ENCODE measurements around the gene DIS3L2.
"Not testable (repeated sequence)": the region's sequence is repeated elsewhere in the genome, so short reads cannot be mapped to it uniquely, and the experiment has no call there.

The DIS3L2 gene

GRCh38 chr2:232030229-232030628 is 68.7 kb downstream of the DIS3L2 start:
- DNase-seq (ENCODE audit: low read depth), result no peak
- H3K4me3 ChIP-seq (replicated peaks; ENCODE audit: low read depth, low read length), result no peak overlapping the region
- peak; percentile 17 for TF ChIP-seq CTCF (IDR thresholded peaks at IDR 0.05; ENCODE audit: low read length, missing control alignments)

- not testable (repeated sequence) for DNase-seq (ENCODE audit: low read depth)
Observed at GRCh38 chr2:232035292-232035691, 73.8 kb downstream of the DIS3L2 start.

GRCh38 chr2:232036876-232037275 is 75.4 kb downstream of the DIS3L2 start:
- DNase-seq (ENCODE audit: low read depth), result not testable (repeated sequence)

More at GRCh38 chr2:232035292-232035691, 73.8 kb downstream of the DIS3L2 start:
- not testable (repeated sequence) for H3K4me3 ChIP-seq (replicated peaks; ENCODE audit: low read depth, low read length)

GRCh38 chr2:232038251-232038880 is 76.9 kb downstream of the DIS3L2 start:
- peak; percentile 39 for DNase-seq (ENCODE audit: low read depth)
- H3K4me3 ChIP-seq (replicated peaks; ENCODE audit: low read depth, low read length), result no peak overlapping the region
- no peak for TF ChIP-seq CTCF (IDR thresholded peaks at IDR 0.05; ENCODE audit: low read length, missing control alignments)

More at GRCh38 chr2:232036876-232037275, 75.4 kb downstream of the DIS3L2 start:
- H3K4me3 ChIP-seq (replicated peaks; ENCODE audit: low read depth, low read length), result not testable (repeated sequence)

- no peak for TF ChIP-seq CTCF (IDR thresholded peaks at IDR 0.05; ENCODE audit: low read length, missing control alignments)
- no peak overlapping the region for H3K4me3 ChIP-seq (replicated peaks; ENCODE audit: low read depth, low read length)
- no peak for DNase-seq (ENCODE audit: low read depth)
Observed at GRCh38 chr2:232038881-232039485, 77.5 kb downstream of the DIS3L2 start.

- TF ChIP-seq CTCF (IDR thresholded peaks at IDR 0.05; ENCODE audit: low read length, missing control alignments), result no peak
- no peak overlapping the region for H3K4me3 ChIP-seq (replicated peaks; ENCODE audit: low read depth, low read length)
- DNase-seq (ENCODE audit: low read depth), result no peak
Observed at GRCh38 chr2:232042911-232043574, 81.5 kb downstream of the DIS3L2 start.

GRCh38 chr2:232043966-232044365 is 82.5 kb downstream of the DIS3L2 start:
- DNase-seq (ENCODE audit: low read depth), result no peak
- no peak overlapping the region for H3K4me3 ChIP-seq (replicated peaks; ENCODE audit: low read depth, low read length)
- TF ChIP-seq CTCF (IDR thresholded peaks at IDR 0.05; ENCODE audit: low read length, missing control alignments), result no peak

GRCh38 chr2:232049350-232049749 is 87.8 kb downstream of the DIS3L2 start:
- no peak overlapping the region for H3K4me3 ChIP-seq (replicated peaks; ENCODE audit: low read depth, low read length)
- no peak for TF ChIP-seq CTCF (IDR thresholded peaks at IDR 0.05; ENCODE audit: low read length, missing control alignments)

More at GRCh38 chr2:232049350-232049749, 87.8 kb downstream of the DIS3L2 start:
- DNase-seq (ENCODE audit: low read depth), result no peak
